ENCODE results near the gene EPS8.
"Not testable (repeated sequence)": the region's sequence is repeated elsewhere in the genome, so short reads cannot be mapped to it uniquely, and the experiment has no call there.

EPS8 gene

GRCh38 chr12:15629761-15630160 is 159.4 kb downstream of the EPS8 start:
- no peak overlapping the region for H3K9ac ChIP-seq (ENCODE audit: low read length)
- H3K4me3 ChIP-seq (ENCODE audit: low read length): no peak overlapping the region
- no peaks in the 10 kb centered on the region for H3K36me3 ChIP-seq (ENCODE audit: control insufficient read depth, low read depth, low read length)
- H3K9me3 ChIP-seq (ENCODE audit: control insufficient read depth, low read depth, low read length): no peaks in the 10 kb centered on the region
- no peaks in the 10 kb centered on the region for H3K27me3 ChIP-seq (ENCODE audit: control insufficient read depth, insufficient read depth, low read length)
- H3K4me1 ChIP-seq (ENCODE audit: control insufficient read depth, low read depth, low read length): peaks cover 2% of the 10 kb centered on the region
- no peak overlapping the region for H3K27ac ChIP-seq (ENCODE audit: low read length)

DNA sequence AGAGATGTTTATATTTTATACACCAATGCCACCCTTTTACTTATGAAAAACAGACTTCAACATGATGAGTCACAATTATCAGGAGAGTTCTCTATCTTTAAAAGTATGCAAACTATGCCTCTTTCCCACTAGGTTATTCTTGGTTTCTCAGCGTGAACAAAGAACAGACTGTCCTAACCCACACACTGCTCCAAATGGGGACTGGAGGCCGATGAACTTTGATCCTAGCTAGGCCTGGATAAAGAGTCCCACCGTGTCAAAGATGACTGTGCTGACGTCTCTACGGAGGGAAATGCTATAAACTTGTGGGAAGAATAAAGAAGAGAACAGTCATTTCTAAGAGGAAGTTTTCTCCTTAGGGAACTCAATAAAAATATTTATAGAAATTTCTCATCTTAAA is 160.1 kb downstream of the EPS8 start:
- Histone ChIP-seq H3K9me3 (ENCODE audit: control insufficient read depth, low read depth, low read length) (no peaks in the 10 kb centered on the region), H3K9ac (ENCODE audit: low read length) (no peak overlapping the region)

DNA sequence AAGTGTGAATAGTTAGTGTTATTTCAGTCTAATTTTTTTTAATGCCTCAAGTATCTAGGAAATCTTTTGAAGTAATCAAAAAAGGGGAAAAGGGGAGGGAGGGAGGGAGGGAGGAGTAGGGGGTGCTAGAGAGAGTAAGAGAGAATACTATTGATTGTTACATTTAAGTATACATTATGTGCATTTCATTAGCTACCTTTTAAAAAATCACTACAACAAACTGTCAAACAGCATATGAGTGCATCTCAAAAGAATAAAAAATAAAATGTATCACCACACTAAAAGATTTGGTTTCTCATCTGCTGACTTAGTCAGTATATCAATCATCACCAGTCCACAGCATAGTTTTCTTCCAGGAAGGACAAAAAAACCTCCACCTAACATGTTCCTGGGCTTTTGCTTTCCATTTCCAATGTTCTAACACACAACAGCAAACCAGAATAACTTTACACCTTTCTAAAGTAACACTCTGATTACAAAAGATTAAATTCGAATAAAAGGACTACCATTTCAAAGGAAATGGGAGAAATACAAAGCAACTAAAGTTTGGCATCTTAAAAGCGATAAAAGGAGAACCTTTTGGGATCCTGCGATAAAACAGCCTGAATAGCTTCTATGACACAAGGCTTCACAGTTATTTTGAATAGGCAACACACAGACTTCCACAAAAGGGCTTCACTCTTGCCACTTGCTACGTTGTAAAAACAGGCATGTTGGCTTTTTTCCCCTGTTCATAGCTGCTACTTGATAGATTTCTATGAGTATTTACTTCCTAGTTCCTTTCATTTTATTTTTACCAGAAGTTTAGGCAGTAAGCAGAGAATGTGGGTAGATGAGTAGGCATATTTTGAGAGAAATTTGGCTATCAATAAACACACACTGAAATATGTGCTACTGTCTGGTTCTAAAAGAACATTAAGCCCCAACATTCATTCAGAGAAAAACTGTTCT is 160.9 kb downstream of the EPS8 start:
- Histone ChIP-seq H3K9ac (ENCODE audit: low read length) (no peak overlapping the region), H3K36me3 (ENCODE audit: control insufficient read depth, low read depth, low read length) (no peaks in the 10 kb centered on the region), H3K27me3 (ENCODE audit: control insufficient read depth, insufficient read depth, low read length) (no peaks in the 10 kb centered on the region), H3K4me3 (ENCODE audit: low read length) (no peak overlapping the region), H3K27ac (ENCODE audit: low read length) (no peak overlapping the region), H3K4me1 (ENCODE audit: control insufficient read depth, low read depth, low read length) (peaks cover 2% of the 10 kb centered on the region), H3K9me3 (ENCODE audit: control insufficient read depth, low read depth, low read length) (no peaks in the 10 kb centered on the region)

More for the DNA sequence above, 160.1 kb downstream of the EPS8 start:
- Histone ChIP-seq H3K4me3 (ENCODE audit: low read length) (no peak overlapping the region), H3K36me3 (ENCODE audit: control insufficient read depth, low read depth, low read length) (no peaks in the 10 kb centered on the region), H3K27me3 (ENCODE audit: control insufficient read depth, insufficient read depth, low read length) (no peaks in the 10 kb centered on the region), H3K4me1 (ENCODE audit: control insufficient read depth, low read depth, low read length) (peaks cover 2% of the 10 kb centered on the region), H3K27ac (ENCODE audit: low read length) (no peak overlapping the region)

- Histone ChIP-seq H3K4me3 (ENCODE audit: low read length) (no peak overlapping the region), H3K4me1 (ENCODE audit: control insufficient read depth, low read depth, low read length) (peaks cover 2% of the 10 kb centered on the region), H3K36me3 (ENCODE audit: control insufficient read depth, low read depth, low read length) (no peaks in the 10 kb centered on the region), H3K9me3 (ENCODE audit: control insufficient read depth, low read depth, low read length) (no peaks in the 10 kb centered on the region), H3K27ac (ENCODE audit: low read length) (no peak overlapping the region), H3K9ac (ENCODE audit: low read length) (no peak overlapping the region), H3K27me3 (ENCODE audit: control insufficient read depth, insufficient read depth, low read length) (no peaks in the 10 kb centered on the region)
These were observed 164.1 kb downstream of the EPS8 start for GRCh38 chr12:15625075-15625474.

DNA sequence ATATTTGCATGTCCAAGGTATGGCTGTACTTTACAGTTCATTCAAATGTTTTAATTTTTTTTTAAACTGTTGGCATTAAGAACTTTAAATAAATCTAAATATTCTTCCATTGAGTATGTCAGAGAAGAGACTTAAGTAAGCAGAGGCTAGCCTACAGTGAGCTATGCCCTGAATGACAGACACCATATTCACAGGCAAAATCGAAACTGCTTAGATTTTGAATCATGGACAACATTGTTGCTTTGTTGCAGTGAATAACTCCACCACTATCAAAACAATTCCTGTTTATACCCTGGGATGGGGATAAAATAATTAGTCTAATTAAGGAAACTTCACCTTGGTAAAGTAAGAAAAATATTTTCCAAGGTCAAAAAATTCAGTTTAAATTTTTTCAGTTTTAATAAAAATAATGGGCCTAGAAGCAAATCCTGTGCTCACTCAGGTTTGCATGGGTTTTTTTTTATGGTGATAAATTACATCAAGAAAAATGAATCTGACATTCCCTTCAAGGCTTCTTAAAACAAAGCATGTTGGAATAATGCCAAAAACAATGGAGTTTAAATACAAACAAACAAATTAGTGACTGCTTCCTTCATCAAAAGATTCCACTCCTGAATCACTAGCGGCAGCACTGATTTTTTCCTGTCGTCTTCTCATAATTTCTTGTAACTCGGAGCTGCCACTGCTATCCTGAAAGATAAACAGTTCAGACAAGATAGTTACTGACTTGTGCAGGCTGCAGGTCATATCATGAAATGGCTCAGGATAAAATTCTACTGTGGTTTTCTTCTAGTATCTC is 168.2 kb downstream of the EPS8 start:
- Histone ChIP-seq H3K9me3 (ENCODE audit: control insufficient read depth, low read depth, low read length) (no peaks in the 10 kb centered on the region), H3K4me1 (ENCODE audit: control insufficient read depth, low read depth, low read length) (no peaks in the 10 kb centered on the region), H3K9ac (ENCODE audit: low read length) (no peak overlapping the region), H3K4me3 (ENCODE audit: low read length) (no peak overlapping the region), H3K36me3 (ENCODE audit: control insufficient read depth, low read depth, low read length) (no peaks in the 10 kb centered on the region), H3K27ac (ENCODE audit: low read length) (no peak overlapping the region), H3K27me3 (ENCODE audit: control insufficient read depth, insufficient read depth, low read length) (no peaks in the 10 kb centered on the region)

DNA sequence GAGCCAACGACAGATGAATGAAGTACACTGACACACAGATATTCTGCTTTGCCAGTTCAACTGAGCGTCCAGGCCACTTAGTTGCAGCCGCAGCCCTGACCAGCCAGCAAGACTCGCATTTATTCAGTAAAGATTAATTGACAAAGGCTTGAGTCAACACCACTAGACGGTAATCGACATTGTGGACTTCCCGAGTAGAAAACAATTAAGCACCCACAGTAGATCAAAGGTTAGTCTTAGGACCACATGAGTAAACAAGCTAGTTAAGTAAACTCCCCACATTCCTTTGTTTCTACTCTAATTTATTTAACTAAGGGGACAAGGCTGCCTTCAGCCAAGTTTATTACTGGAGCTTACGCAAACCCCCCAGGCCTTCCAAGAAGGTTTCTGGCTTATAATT is 172.7 kb downstream of the EPS8 start:
- H3K27me3 ChIP-seq (ENCODE audit: control insufficient read depth, insufficient read depth, low read length); H3K9me3 ChIP-seq (ENCODE audit: control insufficient read depth, low read depth, low read length); H3K36me3 ChIP-seq (ENCODE audit: control insufficient read depth, low read depth, low read length); H3K9ac ChIP-seq (ENCODE audit: low read length); H3K27ac ChIP-seq (ENCODE audit: low read length); H3K4me1 ChIP-seq (ENCODE audit: control insufficient read depth, low read depth, low read length); H3K4me3 ChIP-seq (ENCODE audit: low read length): not testable (repeated sequence)

DNA sequence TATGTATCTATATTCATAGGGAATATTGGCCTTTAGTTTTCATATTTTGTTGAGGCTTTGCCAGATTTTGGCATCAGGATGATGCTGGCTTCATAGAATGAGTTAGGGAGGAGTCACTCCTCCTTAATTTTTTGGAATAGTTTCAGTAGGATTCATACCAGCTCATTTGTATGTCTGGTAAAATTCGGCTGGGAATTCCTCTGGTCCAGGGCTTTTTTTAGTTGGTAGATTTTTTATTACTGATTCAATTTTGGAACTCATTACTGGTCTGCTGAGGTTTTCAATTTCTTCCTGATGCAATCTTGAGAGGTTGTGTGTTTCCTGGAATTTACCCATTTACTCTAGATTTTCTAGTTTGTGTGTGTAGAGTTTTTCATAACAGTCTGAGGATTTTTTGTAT is 175.2 kb downstream of the EPS8 start:
- Histone ChIP-seq H3K27ac (ENCODE audit: low read length) (no peak overlapping the region), H3K4me3 (ENCODE audit: low read length) (no peak overlapping the region), H3K36me3 (ENCODE audit: control insufficient read depth, low read depth, low read length) (no peaks in the 10 kb centered on the region), H3K27me3 (ENCODE audit: control insufficient read depth, insufficient read depth, low read length) (no peaks in the 10 kb centered on the region), H3K9me3 (ENCODE audit: control insufficient read depth, low read depth, low read length) (no peaks in the 10 kb centered on the region), H3K9ac (ENCODE audit: low read length) (no peak overlapping the region), H3K4me1 (ENCODE audit: control insufficient read depth, low read depth, low read length) (no peaks in the 10 kb centered on the region)

DNA sequence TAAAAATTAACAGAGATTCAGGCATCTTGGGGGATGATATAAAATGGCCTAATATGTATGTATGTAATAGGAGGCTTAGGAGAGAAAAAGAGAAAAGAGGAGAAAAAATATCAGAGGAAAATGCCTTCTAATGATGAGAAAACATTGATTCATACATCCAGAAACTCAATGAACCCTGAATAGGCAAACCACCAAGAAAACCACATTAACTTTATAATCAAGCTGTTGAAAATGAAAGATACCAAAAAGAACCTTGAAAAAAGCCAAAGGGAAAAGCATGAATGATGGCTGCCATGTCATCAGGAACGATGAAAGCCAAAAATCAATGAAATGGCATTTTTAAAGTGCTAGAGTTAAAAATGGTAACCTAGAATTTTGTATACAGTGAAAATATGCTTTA is 180.2 kb downstream of the EPS8 start:
- H3K27ac ChIP-seq (ENCODE audit: low read length): no peak overlapping the region
- no peak overlapping the region for H3K9ac ChIP-seq (ENCODE audit: low read length)
- no peaks in the 10 kb centered on the region for H3K9me3 ChIP-seq (ENCODE audit: control insufficient read depth, low read depth, low read length)
- H3K4me3 ChIP-seq (ENCODE audit: low read length): no peak overlapping the region
- no peaks in the 10 kb centered on the region for H3K27me3 ChIP-seq (ENCODE audit: control insufficient read depth, insufficient read depth, low read length)
- H3K4me1 ChIP-seq (ENCODE audit: control insufficient read depth, low read depth, low read length): no peaks in the 10 kb centered on the region
- H3K36me3 ChIP-seq (ENCODE audit: control insufficient read depth, low read depth, low read length): no peaks in the 10 kb centered on the region

GRCh38 chr12:15608406-15608805 is 180.8 kb downstream of the EPS8 start:
- no peaks in the 10 kb centered on the region for H3K36me3 ChIP-seq (ENCODE audit: control insufficient read depth, low read depth, low read length)

GRCh38 chr12:15605881-15606590 is 183.2 kb downstream of the EPS8 start:
- H3K27ac ChIP-seq (ENCODE audit: low read length): no peak overlapping the region
- no peaks in the 10 kb centered on the region for H3K4me1 ChIP-seq (ENCODE audit: control insufficient read depth, low read depth, low read length)
- H3K36me3 ChIP-seq (ENCODE audit: control insufficient read depth, low read depth, low read length): no peaks in the 10 kb centered on the region
- no peak overlapping the region for H3K9ac ChIP-seq (ENCODE audit: low read length)
- H3K27me3 ChIP-seq (ENCODE audit: control insufficient read depth, insufficient read depth, low read length): no peaks in the 10 kb centered on the region
- no peaks in the 10 kb centered on the region for H3K9me3 ChIP-seq (ENCODE audit: control insufficient read depth, low read depth, low read length)
- H3K4me3 ChIP-seq (ENCODE audit: low read length): no peak overlapping the region

More at GRCh38 chr12:15608406-15608805, 180.8 kb downstream of the EPS8 start:
- Histone ChIP-seq H3K9ac (ENCODE audit: low read length) (no peak overlapping the region), H3K4me3 (ENCODE audit: low read length) (no peak overlapping the region), H3K9me3 (ENCODE audit: control insufficient read depth, low read depth, low read length) (no peaks in the 10 kb centered on the region), H3K4me1 (ENCODE audit: control insufficient read depth, low read depth, low read length) (no peaks in the 10 kb centered on the region), H3K27ac (ENCODE audit: low read length) (no peak overlapping the region), H3K27me3 (ENCODE audit: control insufficient read depth, insufficient read depth, low read length) (no peaks in the 10 kb centered on the region)

DNA sequence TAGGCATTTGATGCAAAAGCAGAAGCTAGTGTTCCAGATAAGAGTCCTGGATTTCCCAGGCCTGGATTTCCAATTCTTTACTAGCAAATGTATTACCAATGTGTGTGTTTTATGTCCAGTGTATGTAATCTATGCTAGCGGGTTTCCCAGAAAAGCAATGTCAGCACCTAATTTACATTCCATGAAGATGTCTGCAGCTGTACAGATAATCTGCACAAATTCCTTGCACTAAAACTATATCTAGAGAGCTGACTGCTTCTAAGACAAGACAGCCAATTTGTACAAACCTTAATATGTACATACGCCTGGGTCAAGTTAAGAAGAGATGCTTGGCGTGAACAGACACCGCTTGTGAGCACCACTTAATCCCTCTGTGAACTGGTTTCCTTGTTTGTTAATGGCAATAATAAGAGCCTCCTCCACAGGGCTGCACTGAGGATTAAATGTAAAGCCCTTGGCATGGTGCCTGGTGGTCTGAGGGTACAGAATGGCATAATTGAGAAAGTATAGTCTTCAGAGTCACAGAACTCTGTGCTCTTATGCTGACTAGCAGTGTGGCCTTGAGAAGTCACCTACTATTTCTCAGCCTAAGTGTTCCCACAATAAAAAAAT is 185.6 kb downstream of the EPS8 start:
- Histone ChIP-seq H3K4me3 (ENCODE audit: low read length) (no peak overlapping the region), H3K9ac (ENCODE audit: low read length) (no peak overlapping the region), H3K27ac (ENCODE audit: low read length) (no peak overlapping the region), H3K36me3 (ENCODE audit: control insufficient read depth, low read depth, low read length) (no peaks in the 10 kb centered on the region), H3K27me3 (ENCODE audit: control insufficient read depth, insufficient read depth, low read length) (no peaks in the 10 kb centered on the region), H3K4me1 (ENCODE audit: control insufficient read depth, low read depth, low read length) (no peaks in the 10 kb centered on the region), H3K9me3 (ENCODE audit: control insufficient read depth, low read depth, low read length) (no peaks in the 10 kb centered on the region)
